H9 (cell line): ENCODE results near the gene ZNF200. TPM values are rescaled to one million over a fixed set of nuclear protein-coding genes. Genes with fewer than 3 reads are reported as not detected.

Experiments
- DNase-seq: peaks from one replicate; pipeline ENCODE4 v3.0.0-alpha.2; 2017
- H2AFZ ChIP-seq: one replicate; pipeline ENCODE4 v1.6.1; 2013; ENCODE audit warnings: mild to moderate bottlenecking, low read length, control low read depth, moderate library complexity
- H2AK5ac ChIP-seq: 2 replicates; pipeline ENCODE4 v1.6.1; 2013; ENCODE audit warnings: low read length, control low read depth, mixed read lengths; ENCODE audit not compliant: insufficient read length
- H2BK120ac ChIP-seq: one replicate; pipeline ENCODE4 v1.6.1; 2013; ENCODE audit warnings: low read depth, mild to moderate bottlenecking, low read length, control low read depth, inconsistent platforms; ENCODE audit not compliant: poor library complexity, severe bottlenecking
- H2BK12ac ChIP-seq: 2 replicates; pipeline ENCODE4 v1.6.1; 2013; ENCODE audit warnings: low read length, control low read depth, mixed read lengths, low read depth; ENCODE audit not compliant: insufficient read length
- H2BK15ac ChIP-seq: 2 replicates; pipeline ENCODE4 v1.6.1; 2013; ENCODE audit warnings: low read depth, low read length, control low read depth
- H2BK20ac ChIP-seq: one replicate; pipeline ENCODE4 v1.6.1; 2013; ENCODE audit warnings: low read depth, mild to moderate bottlenecking, low read length, control low read depth, inconsistent platforms; ENCODE audit not compliant: poor library complexity, severe bottlenecking
- H2BK5ac ChIP-seq: 2 replicates; pipeline ENCODE4 v1.6.1; 2013; ENCODE audit warnings: low read length, control low read depth, mixed read lengths; ENCODE audit not compliant: insufficient read length
- H3K14ac ChIP-seq: 2 replicates; pipeline ENCODE4 v1.6.1; 2013; ENCODE audit warnings: low read length, control low read depth; ENCODE audit not compliant: insufficient read depth
- H3K18ac ChIP-seq: 2 replicates; pipeline ENCODE4 v1.6.1; 2013; ENCODE audit warnings: low read depth, mild to moderate bottlenecking, mixed read lengths, low read length, control low read depth; ENCODE audit not compliant: insufficient read length
- H3K23ac ChIP-seq: 2 replicates; pipeline ENCODE4 v1.6.1; 2013; ENCODE audit warnings: low read length, control low read depth, mixed read lengths, low read depth; ENCODE audit not compliant: insufficient read length
- H3K23me2 ChIP-seq: 2 replicates; pipeline ENCODE4 v1.6.1; 2013; ENCODE audit warnings: low read depth, mild to moderate bottlenecking, mixed read lengths, low read length, control low read depth; ENCODE audit not compliant: insufficient read length, poor library complexity, severe bottlenecking
- H3K27ac ChIP-seq: 2 replicates; pipeline ENCODE4 v1.5.1; 2013; ENCODE audit warnings: low read length, control low read depth, mixed read lengths, low read depth; ENCODE audit not compliant: insufficient read length
- H3K27me3 ChIP-seq: 2 replicates; pipeline ENCODE4 v1.6.1; 2013; ENCODE audit warnings: low read length, control low read depth, inconsistent platforms; ENCODE audit not compliant: insufficient read depth
- H3K4ac ChIP-seq: 2 replicates; pipeline ENCODE4 v1.6.1; 2013; ENCODE audit warnings: low read depth, mild to moderate bottlenecking, control low read depth, inconsistent platforms, low read length, moderate library complexity
- H3K4me1 ChIP-seq: 2 replicates; pipeline ENCODE4 v1.6.1; 2013; ENCODE audit warnings: low read length, control low read depth, inconsistent platforms; ENCODE audit not compliant: insufficient read depth
- H3K4me2 ChIP-seq: 2 replicates; pipeline ENCODE4 v1.6.1; 2013; ENCODE audit warnings: low read length, control low read depth, mixed read lengths; ENCODE audit not compliant: insufficient read length, insufficient read depth
- H3K56ac ChIP-seq: 2 replicates; pipeline ENCODE4 v1.6.1; 2013; ENCODE audit warnings: low read depth, mild to moderate bottlenecking, mixed read lengths, low read length, control low read depth; ENCODE audit not compliant: insufficient read length
- H3K79me1 ChIP-seq: 2 replicates; pipeline ENCODE4 v1.6.1; 2013; ENCODE audit warnings: low read depth, mild to moderate bottlenecking, moderate library complexity, low read length, control low read depth, inconsistent platforms; ENCODE audit not compliant: insufficient read depth, poor library complexity, severe bottlenecking
- H3K79me2 ChIP-seq: 2 replicates; pipeline ENCODE4 v1.6.1; 2013; ENCODE audit warnings: low read length, control low read depth, inconsistent platforms; ENCODE audit not compliant: insufficient read depth
- H3K9ac ChIP-seq: 2 replicates; pipeline ENCODE4 v1.6.1; 2013; ENCODE audit warnings: low read length, control low read depth, mixed read lengths; ENCODE audit not compliant: insufficient read length; ENCODE audit errors: extremely low read depth
- H3K9me3 ChIP-seq: one replicate; pipeline ENCODE4 v1.6.1; 2013; ENCODE audit warnings: low read depth, low read length, inconsistent platforms; ENCODE audit not compliant: control insufficient read depth
- H3T11ph ChIP-seq: one replicate; pipeline ENCODE4 v1.6.1; 2013; ENCODE audit warnings: mild to moderate bottlenecking, low read length, control low read depth, inconsistent platforms
- H4K20me1 ChIP-seq: one replicate; pipeline ENCODE4 v1.6.1; 2013; ENCODE audit not compliant: control insufficient read depth, insufficient read length, insufficient read depth
- H4K5ac ChIP-seq: 2 replicates; pipeline ENCODE4 v1.6.1; 2013; ENCODE audit warnings: low read depth, mild to moderate bottlenecking, mixed read lengths, low read length, control low read depth; ENCODE audit not compliant: insufficient read length
- H4K8ac ChIP-seq: replicated peaks from 2 replicates; pipeline ENCODE4 v1.6.1; 2013; ENCODE audit warnings: low read length, control low read depth, mixed read lengths, low read depth; ENCODE audit not compliant: insufficient read length
- H4K91ac ChIP-seq: 2 replicates; pipeline ENCODE4 v1.6.1; 2013; ENCODE audit warnings: low read depth, mild to moderate bottlenecking, moderate library complexity, mixed read lengths, low read length, control low read depth; ENCODE audit not compliant: insufficient read length
- H3K27ac Mint-ChIP-seq, 3 experiments: 2 replicates in 2 of 3; 3 replicates in 1 of 3; pipeline ENCODE4 v1.8.0; 2020 to 2021; ENCODE audit warnings: mixed read lengths in 3 of 3, mild to moderate bottlenecking in 1 of 3, moderate library complexity in 1 of 3
- H3K27me3 Mint-ChIP-seq: 2 replicates; pipeline ENCODE4 v1.8.0; 2021; ENCODE audit warnings: low read depth, mild to moderate bottlenecking, moderate library complexity, mixed read lengths
- H3K36me3 Mint-ChIP-seq, 3 experiments: 2 replicates in 2 of 3; 3 replicates in 1 of 3; pipeline ENCODE4 v1.8.0; 2020 to 2021; ENCODE audit warnings: low read depth in 3 of 3, mixed read lengths in 3 of 3; ENCODE audit not compliant: insufficient read depth in 1 of 3
- H3K4me1 Mint-ChIP-seq, 2 experiments: 2 replicates each; pipeline ENCODE4 v1.8.0; 2020; ENCODE audit warnings: mixed read lengths in 2 of 2
- H3K4me3 Mint-ChIP-seq, 2 experiments: 2 replicates in 1 of 2; 3 replicates in 1 of 2; pipeline ENCODE4 v1.8.0; 2020 to 2021; ENCODE audit warnings: mild to moderate bottlenecking in 2 of 2, mixed read lengths in 2 of 2, moderate library complexity in 1 of 2
- H3K9me3 Mint-ChIP-seq, 2 experiments: 2 replicates in 1 of 2; 3 replicates in 1 of 2; pipeline ENCODE4 v1.8.0; 2020; ENCODE audit warnings: mild to moderate bottlenecking in 2 of 2, mixed read lengths in 2 of 2, moderate library complexity in 1 of 2
- CTCF ChIP-seq: fragments of 200-600 bp; sonication (generic); conservative IDR thresholded peaks from 3 replicates; pipeline ENCODE4 v1.8.0; 2021; ENCODE audit warnings: antibody characterized with exemption, mild to moderate bottlenecking
- WGBS: extraction: QIAGEN DNeasy Blood & Tissue Kit; methylation state at CpG from one replicate; pipeline ENCODE4 v1.1.7; 2013; ENCODE audit warnings: missing lambda C conversion rate, low lambda C conversion rate, mixed read lengths; ENCODE audit not compliant: insufficient read length; ENCODE audit errors: extremely low coverage; 5-methylcytosine and 5-hydroxymethylcytosine counted together
- total RNA-seq: library from RNA; stranded (reverse); gene quantifications from 2 replicates; pipeline ENCODE4 v1.2.1, GENCODE V29; 2021

Gene ZNF200
- total RNA-seq, 1 experiment from 2014 or later: 14.9 TPM

- no peak overlapping the region for H2BK120ac ChIP-seq
- peak overlapping the region; percentile 93 to 98; a peak in 4 of 5 replicates for H3K4me3 Mint-ChIP-seq
- H2BK20ac ChIP-seq: no peak overlapping the region
These were observed 42.4 kb downstream of the ZNF200 start for GRCh38 chr16:3192476-3193019.

More at GRCh38 chr16:3192476-3193019, 42.4 kb downstream of the ZNF200 start:
- peaks cover 0 to 3% of the 10 kb centered on the region in 2 experiments; a peak in 3 of 5 replicates for H3K9me3 Mint-ChIP-seq
- peaks cover 16 to 19% of the 10 kb centered on the region in 2 experiments for H3K4me1 Mint-ChIP-seq
- Histone ChIP-seq H2BK15ac (no peak overlapping the region), H3K27ac (no peak overlapping the region), H4K8ac (no peak overlapping the region), H2BK5ac (no peak overlapping the region), H3K79me2 (no peaks in the 10 kb centered on the region), H3K23me2 (peaks cover 30% of the 10 kb centered on the region), H3K27me3 (peaks cover 2% of the 10 kb centered on the region; the same call in 1 of the 2 replicates), H3K18ac (no peak overlapping the region), H3K56ac (no peak overlapping the region), H3K23ac (no peak overlapping the region), H2AK5ac (no peak overlapping the region), H3K9ac (no peak overlapping the region), H3K79me1 (no peaks in the 10 kb centered on the region), H3K4me1 (no peaks in the 10 kb centered on the region), H4K91ac (no peak overlapping the region), H3K14ac (no peak overlapping the region), H4K20me1 (no peaks in the 10 kb centered on the region), H2AFZ (no peak overlapping the region), H3K4me2 (peak overlapping the region; percentile 31), H2BK12ac (no peak overlapping the region), H3T11ph (no peak overlapping the region), H3K4ac (no peak overlapping the region), H4K5ac (no peak overlapping the region), H3K9me3 (no peaks in the 10 kb centered on the region)
- peak overlapping the region in 1 of 3 experiments; percentile 59; a peak in 1 of 7 replicates for H3K27ac Mint-ChIP-seq
- DNase-seq: no peak
- TF ChIP-seq CTCF: no peak
- H3K36me3 Mint-ChIP-seq: no peaks in the 10 kb centered on the region; a peak in 1 of 7 replicates
- H3K27me3 Mint-ChIP-seq: peaks cover 60% of the 10 kb centered on the region
- WGBS: no CpG with 5 or more reads among the region's 36 CpGs
